Body of pancreas (tissue), 4 donors: ENCODE results near the gene KYNU.
"Not testable (repeated sequence)": the region's sequence is repeated elsewhere in the genome, so short reads cannot be mapped to it uniquely, and the experiment has no call there.

Source experiments
- CTCF ChIP-seq, 7 experiments: fragments of 450-650 bp in 4 of 7; fragments of 200-600 bp in 3 of 7; sonication (generic) in 3 of 7; IDR thresholded peaks; one replicate each; pipeline ENCODE4 v1.5.1; 2016 to 2019; ENCODE audit warnings: antibody characterized with exemption in 7 of 7
- POLR2A ChIP-seq, 3 donors: fragments of 450-650 bp; IDR thresholded peaks; one replicate each; pipeline ENCODE4 v1.6.1; 2016; ENCODE audit warnings: antibody characterized with exemption in 3 of 3, mild to moderate bottlenecking in 2 of 3

GRCh38 chr2:142869065-142869460, 8.4 kb upstream of the KYNU start:
- not testable (repeated sequence) for TF ChIP-seq CTCF, POLR2A (IDR thresholded peaks at IDR 0.05)
